B cell (primary cell): ENCODE measurements around the gene TPRN. TPM values are rescaled to one million over a fixed set of nuclear protein-coding genes. Genes with fewer than 3 reads are reported as not detected.

Source experiments
- ATAC-seq: fragments of 200-7000 bp; cut with Tn5 transposase; one replicate; pipeline ENCODE4 v1.10.0; 2021; ENCODE audit warnings: low read depth, mild to moderate bottlenecking, moderate number of reproducible peaks, moderate library complexity
- CTCF ChIA-PET: fragments of 350-600 bp; sonication (Branson Sonifier 250); formaldehyde crosslinking; loops from one replicate; lab custom pipeline; 2021; ENCODE audit warnings: antibody characterized with exemption, inconsistent platforms; lab: Charles Lee
- POLR2A ChIA-PET: fragments of 350-600 bp; sonication (Branson Sonifier 250); formaldehyde crosslinking; loops from one replicate; lab custom pipeline; 2021; ENCODE audit warnings: antibody characterized with exemption; lab: Charles Lee
- DNase-seq: peaks from one replicate; pipeline ENCODE4 v3.0.0; 2013
- H2AFZ ChIP-seq: 2 replicates; pipeline ENCODE4 v1.6.1; 2012; ENCODE audit warnings: mild to moderate bottlenecking, low read depth, low read length; ENCODE audit not compliant: insufficient read depth, poor library complexity, severe bottlenecking
- H3K27ac ChIP-seq, 2 donors: 1 replicate in 1 of 2; 2 replicates in 1 of 2; pipeline ENCODE4 v1.5.1; 2012 to 2013; ENCODE audit warnings: low read length in 2 of 2, mild to moderate bottlenecking in 2 of 2, moderate library complexity in 1 of 2
- H3K27me3 ChIP-seq, 4 experiments: fragments of 200-600 bp in 1 of 4; sonication (generic) in 1 of 4; replicated peaks in 1 of 4; 1 replicate in 2 of 4; 2 replicates in 2 of 4; pipeline versions ENCODE4 v1.6.1 to v1.7.0; 2013 to 2016; ENCODE audit warnings: low read length in 3 of 4, mild to moderate bottlenecking in 2 of 4, mixed read lengths in 1 of 4, moderate library complexity in 1 of 4; ENCODE audit not compliant: insufficient read depth in 4 of 4, control insufficient read depth in 3 of 4; ENCODE audit errors: control extremely low read depth in 1 of 4
- H3K36me3 ChIP-seq, 2 experiments: replicated peaks in 1 of 2; 1 replicate in 1 of 2; 2 replicates in 1 of 2; pipeline versions ENCODE4 v1.6.1 to v1.7.1; 2013; ENCODE audit warnings: low read length in 1 of 2; ENCODE audit not compliant: insufficient read depth in 2 of 2, control insufficient read depth in 1 of 2; ENCODE audit errors: control extremely low read depth in 1 of 2, extremely low read depth in 1 of 2
- H3K4me1 ChIP-seq, 2 donors: fragments of 200-600 bp in 1 of 2; sonication (generic) in 1 of 2; 1 replicate in 1 of 2; 2 replicates in 1 of 2; pipeline versions ENCODE4 v1.5.1 to v1.6.1; 2013 to 2017; ENCODE audit warnings: low read length in 2 of 2; ENCODE audit not compliant: control insufficient read depth in 2 of 2, insufficient read depth in 2 of 2
- H3K4me2 ChIP-seq: replicated peaks from 2 replicates; pipeline ENCODE3; 2012; ENCODE audit warnings: mild to moderate bottlenecking, low read depth, low read length; ENCODE audit not compliant: poor library complexity, severe bottlenecking
- H3K4me3 ChIP-seq, 5 experiments: fragments of 200-600 bp in 1 of 5; sonication (generic) in 1 of 5; 1 replicate in 3 of 5; 2 replicates in 2 of 5; pipeline versions ENCODE4 v1.5.1 to v1.7.0; 2011 to 2016; ENCODE audit warnings: low read length in 4 of 5, mild to moderate bottlenecking in 4 of 5, low read depth in 2 of 5, control low read depth in 1 of 5, moderate library complexity in 1 of 5; ENCODE audit not compliant: insufficient read depth in 1 of 5; ENCODE audit errors: control extremely low read depth in 1 of 5, extremely low read depth in 1 of 5
- H3K79me2 ChIP-seq: fragments of 200-600 bp; sonication (generic); one replicate; pipeline ENCODE4 v1.6.0; 2016; ENCODE audit warnings: low read length; ENCODE audit not compliant: control insufficient read depth, insufficient read depth
- H3K9ac ChIP-seq: fragments of 200-600 bp; sonication (generic); 2 replicates; pipeline ENCODE4 v1.6.1; 2017; ENCODE audit warnings: mild to moderate bottlenecking, low read length, moderate library complexity
- H3K9me3 ChIP-seq, 3 donors: one replicate each; pipeline versions ENCODE4 v1.6.1 to v1.7.1; 2013; ENCODE audit warnings: low read length in 2 of 3; ENCODE audit not compliant: control insufficient read depth in 2 of 3, insufficient read depth in 1 of 3; ENCODE audit errors: control extremely low read depth in 1 of 3
- H4K20me1 ChIP-seq: 2 replicates; pipeline ENCODE4 v1.6.0; 2012; ENCODE audit warnings: mild to moderate bottlenecking, low read length; ENCODE audit not compliant: insufficient read depth, control insufficient read depth, poor library complexity, severe bottlenecking
- H3K27ac Mint-ChIP-seq: one replicate; pipeline ENCODE4 v1.8.0; 2021; ENCODE audit warnings: mixed read lengths
- H3K27me3 Mint-ChIP-seq: one replicate; pipeline ENCODE4 v1.8.0; 2021; ENCODE audit warnings: mixed read lengths
- H3K4me1 Mint-ChIP-seq: one replicate; pipeline ENCODE4 v1.8.0; 2021; ENCODE audit warnings: mixed read lengths
- H3K4me3 Mint-ChIP-seq: one replicate; pipeline ENCODE4 v1.8.0; 2021; ENCODE audit warnings: mixed read lengths
- H3K9me3 Mint-ChIP-seq: one replicate; pipeline ENCODE4 v1.8.0; 2022; ENCODE audit warnings: mixed read lengths; ENCODE audit not compliant: insufficient read depth
- EZH2 ChIP-seq: IDR thresholded peaks from 2 replicates; pipeline ENCODE4 v1.6.1; 2012; ENCODE audit warnings: borderline replicate concordance, low read depth, mild to moderate bottlenecking, moderate library complexity, low read length; ENCODE audit not compliant: insufficient read depth, poor library complexity, severe bottlenecking
- WGBS: methylation state at CpG from one replicate; pipeline ENCODE4 v1.1.5; 2013; ENCODE audit warnings: missing lambda C conversion rate; ENCODE audit not compliant: insufficient coverage; 5-methylcytosine and 5-hydroxymethylcytosine counted together
- intact Hi-C: fragments of 100-400 bp; cut with micrococcal nuclease; formaldehyde crosslinking; loops from one replicate; pipeline ENCODE4 v1.10.0; 2022
- polyA plus RNA-seq: library from polyadenylated mRNA; depleted of rRNA; stranded (reverse); fragments of >200 nt; gene quantifications from 2 replicates; pipeline ENCODE4 v1.2.3, GENCODE V29; 2012
- total RNA-seq, 2 donors: library from RNA; stranded (reverse); fragments of 120-200 nt in 1 of 2; gene quantifications; 1 replicate in 1 of 2; 2 replicates in 1 of 2; pipeline versions ENCODE4 v1.2.3 to v1.2.4, GENCODE V29; 2013 to 2022
- TF ChIP-seq, protein P1 (sequence below): fragments of 200-600 bp; IDR thresholded peaks from one replicate; pipeline ENCODE4 v1.8.0; 2022; ENCODE audit warnings: antibody characterized with exemption, mild to moderate bottlenecking

Gene TPRN
- total and polyA plus RNA-seq, 2 donors (not counting 1 experiment from before 2014, with no cell fraction given), result 5.7 to 16.3 TPM

DNA sequence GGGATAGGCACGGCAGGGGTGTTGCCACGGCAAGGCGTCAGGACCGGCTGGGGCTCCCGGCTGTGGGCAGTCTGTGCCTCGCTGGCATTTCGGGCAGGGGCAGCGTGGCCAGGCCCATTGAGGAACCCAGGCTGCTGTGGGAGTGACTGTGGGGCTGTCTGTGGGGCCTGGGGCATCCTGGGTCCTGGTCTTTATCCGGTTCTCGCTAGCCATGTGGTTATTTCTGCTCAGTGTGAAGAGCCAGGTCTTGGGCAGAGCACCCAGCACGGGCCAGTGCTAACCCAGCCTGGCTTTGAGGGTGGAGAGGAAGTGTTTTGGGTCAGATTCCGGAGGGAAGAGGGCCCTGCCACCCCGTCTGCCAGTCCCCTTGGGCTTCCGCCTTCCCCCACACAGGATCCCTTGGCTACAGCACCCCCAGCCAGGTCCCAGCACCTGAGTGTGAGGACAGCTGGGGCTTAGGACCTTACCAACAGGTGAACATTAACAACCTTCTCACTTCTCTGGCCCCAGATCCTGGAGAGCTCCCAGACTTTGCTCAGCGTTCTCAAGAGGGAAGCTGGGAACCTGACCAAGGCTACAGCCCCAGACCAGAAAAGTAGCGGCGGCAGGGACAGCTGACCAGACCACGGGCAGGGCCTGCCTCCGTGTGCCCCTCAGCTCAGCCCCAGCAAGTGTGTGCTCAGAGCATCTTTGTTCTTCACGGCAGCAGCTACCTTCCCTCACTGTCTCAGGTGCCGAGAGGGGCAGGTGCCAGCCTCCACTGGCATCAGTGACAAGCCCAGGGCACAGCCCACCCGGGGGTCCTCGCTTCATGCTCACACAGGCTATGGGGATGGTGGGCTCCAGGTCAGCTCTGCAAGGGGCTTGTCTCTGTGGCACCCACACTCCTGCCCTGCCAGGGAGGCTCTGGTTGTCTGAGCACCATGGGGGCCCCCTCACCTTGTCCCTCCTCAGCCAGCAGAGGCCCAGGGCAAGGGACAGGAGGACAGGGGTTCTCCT lies 10.9 kb downstream of the TPRN start:
- peak overlapping the region; percentile 74 to 90 for H3K27ac ChIP-seq
- peaks cover 54% of the 10 kb centered on the region for H4K20me1 ChIP-seq
- ChIA-PET POLR2A (interaction anchor here (0.7 to 2.7 kb wide), 10 partner anchors 9 to 103 kb away, joined by 3 to 21 read pairs (median 8); partner anchors contain the start of genes MAN1B1, RNF208, TOR4A and TPRN), CTCF (interaction anchor here (0.7 to 4.0 kb wide), 13 partner anchors 9 to 143 kb away, joined by 3 to 42 read pairs (median 3); partner anchors contain the start of genes CYSRT1, DPP7, NPDC1 and RNF224)
- H3K4me3 Mint-ChIP-seq, result peak overlapping the region; percentile 96
- H3K27me3 ChIP-seq, result no peaks in the 10 kb centered on the region
- peaks cover 0 to 3% (median 0%) of the 10 kb centered on the region in 3 donors for H3K9me3 ChIP-seq
- intact Hi-C loops, result loop anchor here (1.0 to 5.0 kb wide), 2 partner anchors 34 to 62 kb away; no protein-coding TSS in a partner anchor
- 44% methylated on average over 23 of the region's 23 CpGs for WGBS
- no peak for DNase-seq
- no peaks in the 10 kb centered on the region for H3K27me3 Mint-ChIP-seq
- H2AFZ ChIP-seq, result peak overlapping the region; percentile 88
- H3K4me1 Mint-ChIP-seq, result peaks cover 36% of the 10 kb centered on the region
- peak overlapping the region; percentile 95 for H3K4me2 ChIP-seq
- H3K4me3 ChIP-seq, result peak overlapping the region; percentile 32 to 99 (median 98)
- peak overlapping the region; percentile 97 for H3K27ac Mint-ChIP-seq
- H3K9me3 Mint-ChIP-seq, result no peaks in the 10 kb centered on the region
- ATAC-seq, result no peak
- no peak for TF ChIP-seq EZH2
- TF ChIP-seq, protein P1, sequence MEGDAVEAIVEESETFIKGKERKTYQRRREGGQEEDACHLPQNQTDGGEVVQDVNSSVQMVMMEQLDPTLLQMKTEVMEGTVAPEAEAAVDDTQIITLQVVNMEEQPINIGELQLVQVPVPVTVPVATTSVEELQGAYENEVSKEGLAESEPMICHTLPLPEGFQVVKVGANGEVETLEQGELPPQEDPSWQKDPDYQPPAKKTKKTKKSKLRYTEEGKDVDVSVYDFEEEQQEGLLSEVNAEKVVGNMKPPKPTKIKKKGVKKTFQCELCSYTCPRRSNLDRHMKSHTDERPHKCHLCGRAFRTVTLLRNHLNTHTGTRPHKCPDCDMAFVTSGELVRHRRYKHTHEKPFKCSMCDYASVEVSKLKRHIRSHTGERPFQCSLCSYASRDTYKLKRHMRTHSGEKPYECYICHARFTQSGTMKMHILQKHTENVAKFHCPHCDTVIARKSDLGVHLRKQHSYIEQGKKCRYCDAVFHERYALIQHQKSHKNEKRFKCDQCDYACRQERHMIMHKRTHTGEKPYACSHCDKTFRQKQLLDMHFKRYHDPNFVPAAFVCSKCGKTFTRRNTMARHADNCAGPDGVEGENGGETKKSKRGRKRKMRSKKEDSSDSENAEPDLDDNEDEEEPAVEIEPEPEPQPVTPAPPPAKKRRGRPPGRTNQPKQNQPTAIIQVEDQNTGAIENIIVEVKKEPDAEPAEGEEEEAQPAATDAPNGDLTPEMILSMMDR, result no peak
- peaks cover 26 to 40% of the 10 kb centered on the region in 2 donors for H3K4me1 ChIP-seq
- H3K9ac ChIP-seq, result peak overlapping the region; percentile 94
- H3K36me3 ChIP-seq, result peaks cover 0 to 36% of the 10 kb centered on the region in 2 experiments
- peaks cover 86% of the 10 kb centered on the region for H3K79me2 ChIP-seq
